H1 (cell line): ENCODE data around the gene HLA-E. TPM values are rescaled to one million over a fixed set of nuclear protein-coding genes. Genes with fewer than 3 reads are reported as not detected.

Source experiments
- CTCF ChIA-PET: fragments of 300-600 bp; sonication (Branson Sonifier 250); formaldehyde crosslinking; loops from one replicate; lab custom pipeline; 2021; ENCODE audit not compliant: partially characterized antibody; lab: Charles Lee
- POLR2A ChIA-PET: fragments of 300-600 bp; sonication (Branson Sonifier 250); formaldehyde crosslinking; loops from one replicate; lab custom pipeline; 2021; ENCODE audit warnings: inconsistent platforms; ENCODE audit not compliant: partially characterized antibody; lab: Charles Lee
- DNase-seq, 2 experiments: peaks; one replicate each; pipeline versions ENCODE4 v3.0.0 to v3.0.0-alpha.2; 2010 to 2022; ENCODE audit warnings: low spot score in 2 of 2, low read depth in 1 of 2, mixed read lengths in 1 of 2
- FAIRE-seq: peaks from 2 replicates; lab custom pipeline; 2011; peaks lifted over from hg19 to GRCh38; lab: Jason Lieb, UNC
- H2AFZ ChIP-seq: 2 replicates; pipeline ENCODE4 v1.8.1; 2012; ENCODE audit warnings: low read length, inconsistent platforms
- H2AK5ac ChIP-seq: 2 replicates; pipeline ENCODE4 v1.6.1; 2013; ENCODE audit warnings: low read depth, low read length
- H2BK120ac ChIP-seq: replicated peaks from 2 replicates; pipeline ENCODE3; 2013; ENCODE audit warnings: low read depth, low read length, inconsistent platforms
- H2BK12ac ChIP-seq: 2 replicates; pipeline ENCODE4 v1.6.1; 2013; ENCODE audit warnings: low read depth, low read length
- H2BK15ac ChIP-seq: 2 replicates; pipeline ENCODE4 v1.6.1; 2013; ENCODE audit warnings: low read length
- H2BK20ac ChIP-seq: 2 replicates; pipeline ENCODE4 v1.6.1; 2013; ENCODE audit warnings: low read length
- H2BK5ac ChIP-seq: 2 replicates; pipeline ENCODE4 v1.6.1; 2013; ENCODE audit warnings: low read depth, low read length
- H3K14ac ChIP-seq: 2 replicates; pipeline ENCODE4 v1.6.1; 2013; ENCODE audit warnings: inconsistent platforms; ENCODE audit not compliant: insufficient read length
- H3K18ac ChIP-seq: 2 replicates; pipeline ENCODE4 v1.6.1; 2013; ENCODE audit warnings: low read length; ENCODE audit errors: extremely low read depth
- H3K23ac ChIP-seq: 2 replicates; pipeline ENCODE4 v1.6.1; 2013; ENCODE audit warnings: inconsistent platforms; ENCODE audit not compliant: insufficient read length
- H3K23me2 ChIP-seq: 2 replicates; pipeline ENCODE4 v1.6.1; 2013; ENCODE audit warnings: low read depth, low read length
- H3K27ac ChIP-seq: 2 replicates; pipeline ENCODE4 v1.6.1; 2011; ENCODE audit warnings: low read depth, low read length, inconsistent platforms
- H3K27me3 ChIP-seq, 4 experiments: replicated peaks in 1 of 4; 1 replicate in 1 of 4; 2 replicates in 3 of 4; pipeline versions ENCODE4 v1.6.1 to v1.8.1; 2011 to 2013; ENCODE audit warnings: low read length in 3 of 4, mild to moderate bottlenecking in 3 of 4, inconsistent platforms in 2 of 4, mixed read lengths in 2 of 4, moderate library complexity in 1 of 4; ENCODE audit not compliant: control insufficient read depth in 3 of 4, insufficient read depth in 3 of 4; ENCODE audit errors: extremely low read depth in 1 of 4
- H3K36me3 ChIP-seq, 4 experiments: 2 replicates each; pipeline versions ENCODE4 v1.6.1 to v1.8.1; 2011 to 2013; ENCODE audit warnings: mild to moderate bottlenecking in 4 of 4, low read length in 3 of 4, moderate library complexity in 2 of 4, control low read depth in 1 of 4, inconsistent platforms in 1 of 4; ENCODE audit not compliant: insufficient read depth in 4 of 4, control insufficient read depth in 2 of 4
- H3K4ac ChIP-seq: replicated peaks from 2 replicates; pipeline ENCODE3; 2013; ENCODE audit warnings: low read length, low read depth, mixed read lengths, inconsistent platforms; ENCODE audit not compliant: insufficient read length
- H3K4me1 ChIP-seq, 4 experiments: replicated peaks in 1 of 4; 1 replicate in 1 of 4; 2 replicates in 3 of 4; pipeline versions ENCODE4 v1.6.1 to v1.8.1; 2011 to 2013; ENCODE audit warnings: low read length in 3 of 4, inconsistent platforms in 2 of 4, mixed read lengths in 1 of 4; ENCODE audit not compliant: insufficient read depth in 4 of 4, control insufficient read depth in 3 of 4
- H3K4me2 ChIP-seq, 2 experiments: 2 replicates each; pipeline versions ENCODE4 v1.6.1 to v1.8.1; 2011 to 2013; ENCODE audit warnings: low read depth in 2 of 2, low read length in 2 of 2, control low read depth in 1 of 2, inconsistent platforms in 1 of 2, mild to moderate bottlenecking in 1 of 2; ENCODE audit not compliant: insufficient read depth in 1 of 2
- H3K4me3 ChIP-seq, 4 experiments: fragments of 200-600, 300-600 bp in 1 of 4; sonication (generic), shearing (Covaris generic), sonication (Bioruptor Twin) in 1 of 4; 2 replicates each; pipeline versions ENCODE4 v1.5.1 to v1.8.1; 2011 to 2016; ENCODE audit warnings: low read length in 4 of 4, low read depth in 3 of 4, control low read depth in 2 of 4, inconsistent platforms in 2 of 4, mild to moderate bottlenecking in 2 of 4, mixed read lengths in 1 of 4, moderate library complexity in 1 of 4; ENCODE audit not compliant: insufficient read depth in 2 of 4; ENCODE audit errors: extremely low read depth in 1 of 4
- H3K56ac ChIP-seq: replicated peaks from 2 replicates; pipeline ENCODE3; 2013; ENCODE audit warnings: low read depth, mild to moderate bottlenecking, mixed read lengths, low read length, inconsistent platforms; ENCODE audit not compliant: insufficient read length
- H3K79me1 ChIP-seq: 2 replicates; pipeline ENCODE4 v1.6.1; 2013; ENCODE audit warnings: low read depth, low read length, control low read depth
- H3K79me2 ChIP-seq, 2 experiments: 2 replicates each; pipeline versions ENCODE4 v1.6.1 to v1.8.1; 2012 to 2013; ENCODE audit warnings: low read length in 2 of 2, mild to moderate bottlenecking in 2 of 2, inconsistent platforms in 1 of 2; ENCODE audit not compliant: insufficient read depth in 2 of 2, control insufficient read depth in 1 of 2
- H3K9ac ChIP-seq, 4 experiments: replicated peaks in 1 of 4; 1 replicate in 1 of 4; 2 replicates in 3 of 4; pipeline versions ENCODE4 v1.6.1 to v1.8.1; 2011 to 2013; ENCODE audit warnings: low read depth in 3 of 4, low read length in 3 of 4, control low read depth in 2 of 4, mild to moderate bottlenecking in 2 of 4, moderate library complexity in 2 of 4, inconsistent platforms in 1 of 4; ENCODE audit errors: extremely low read depth in 1 of 4
- H3K9me3 ChIP-seq, 2 experiments: 2 replicates each; pipeline versions ENCODE4 v1.6.1 to v1.8.1; 2012 to 2013; ENCODE audit warnings: mild to moderate bottlenecking in 2 of 2, moderate library complexity in 2 of 2, control low read depth in 1 of 2, inconsistent platforms in 1 of 2, low read depth in 1 of 2, low read length in 1 of 2, mixed read lengths in 1 of 2; ENCODE audit not compliant: insufficient read depth in 2 of 2
- H4K20me1 ChIP-seq, 2 experiments: replicated peaks in 1 of 2; 2 replicates each; pipeline versions ENCODE3 to v1.8.1; 2011 to 2013; ENCODE audit warnings: inconsistent platforms in 2 of 2, low read length in 2 of 2, mild to moderate bottlenecking in 1 of 2; ENCODE audit not compliant: insufficient read depth in 2 of 2, control insufficient read depth in 1 of 2
- H4K5ac ChIP-seq: 2 replicates; pipeline ENCODE4 v1.6.1; 2013; ENCODE audit warnings: low read length, low read depth, mixed read lengths, inconsistent platforms; ENCODE audit not compliant: insufficient read length
- H4K8ac ChIP-seq: 2 replicates; pipeline ENCODE4 v1.8.0; 2013; ENCODE audit warnings: mild to moderate bottlenecking, moderate library complexity, low read length, inconsistent platforms; ENCODE audit not compliant: insufficient read depth; ENCODE audit errors: extremely low read depth
- H4K91ac ChIP-seq: replicated peaks from 2 replicates; pipeline ENCODE3; 2013; ENCODE audit warnings: low read length, mixed read lengths, inconsistent platforms; ENCODE audit not compliant: insufficient read length
- BCL11A ChIP-seq, 2 experiments: IDR thresholded peaks; one replicate each; pipeline ENCODE4 v1.6.1; 2011; ENCODE audit warnings: low read depth in 2 of 2, low read length in 2 of 2, mild to moderate bottlenecking in 2 of 2
- JUND ChIP-seq: IDR thresholded peaks from 2 replicates; pipeline ENCODE4 v1.6.1; 2011; ENCODE audit warnings: mild to moderate bottlenecking, improper control_type of control experiment, low read length
- RAD21 ChIP-seq, 2 experiments: IDR thresholded peaks in 1 of 2; conservative IDR thresholded peaks in 1 of 2; 2 replicates each; pipeline ENCODE4 v1.6.1; 2011; ENCODE audit warnings: low read depth in 2 of 2, low read length in 2 of 2, improper control_type of control experiment in 1 of 2, inconsistent platforms in 1 of 2, mild to moderate bottlenecking in 1 of 2, moderate library complexity in 1 of 2
- SP4 ChIP-seq: IDR thresholded peaks from 2 replicates; pipeline ENCODE4 v1.6.1; 2012; ENCODE audit warnings: low read length, inconsistent platforms
- WGBS, 2 experiments: shearing (Covaris generic) in 1 of 2; methylation state at CpG; one replicate each; pipeline versions ENCODE4 v1.1.6 to v1.1.7; 2013 to 2015; ENCODE audit warnings: low lambda C conversion rate in 2 of 2, mixed read lengths in 2 of 2, inconsistent platforms in 1 of 2, low coverage in 1 of 2, missing lambda C conversion rate in 1 of 2; ENCODE audit not compliant: insufficient replicate concordance in 2 of 2, insufficient coverage in 1 of 2, insufficient read length in 1 of 2; ENCODE audit errors: extremely low coverage in 1 of 2, missing lambda C conversion rate in 1 of 2; 5-methylcytosine and 5-hydroxymethylcytosine counted together
- polyA plus RNA-seq, 7 experiments: library from polyadenylated mRNA; depleted of rRNA in 3 of 7; stranded (reverse) in 5 of 7; unstranded in 2 of 7; fragments of >200 nt in 5 of 7; fragments of 200-250 nt in 2 of 7; gene quantifications; 1 replicate in 5 of 7; 2 replicates in 1 of 7; 4 replicates in 1 of 7; pipeline versions ENCODE4 v1.2.1 to v1.2.3, GENCODE V29; 2011 to 2013; ENCODE audit warnings: missing spikeins in 2 of 7, mixed read lengths in 2 of 7
- total RNA-seq: library from RNA; stranded (reverse); fragmentation: NEBNext Ultra II Directional; extraction: Animal tissue kit (Norgen Biotek cat#: 25700); gene quantifications from 2 replicates; pipeline ENCODE4 v1.2.1, GENCODE V29; 2021
- TF ChIP-seq, protein P1 (sequence below): IDR thresholded peaks from 2 replicates; pipeline ENCODE4 v1.6.1; 2012; ENCODE audit warnings: low read length, inconsistent platforms

The HLA-E gene
- total and polyA plus RNA-seq, 2 of the 8 experiments (the other 6 are each of a cell fraction or from before 2014, with no cell fraction given) = 20.2 to 28.0 TPM

DNA sequence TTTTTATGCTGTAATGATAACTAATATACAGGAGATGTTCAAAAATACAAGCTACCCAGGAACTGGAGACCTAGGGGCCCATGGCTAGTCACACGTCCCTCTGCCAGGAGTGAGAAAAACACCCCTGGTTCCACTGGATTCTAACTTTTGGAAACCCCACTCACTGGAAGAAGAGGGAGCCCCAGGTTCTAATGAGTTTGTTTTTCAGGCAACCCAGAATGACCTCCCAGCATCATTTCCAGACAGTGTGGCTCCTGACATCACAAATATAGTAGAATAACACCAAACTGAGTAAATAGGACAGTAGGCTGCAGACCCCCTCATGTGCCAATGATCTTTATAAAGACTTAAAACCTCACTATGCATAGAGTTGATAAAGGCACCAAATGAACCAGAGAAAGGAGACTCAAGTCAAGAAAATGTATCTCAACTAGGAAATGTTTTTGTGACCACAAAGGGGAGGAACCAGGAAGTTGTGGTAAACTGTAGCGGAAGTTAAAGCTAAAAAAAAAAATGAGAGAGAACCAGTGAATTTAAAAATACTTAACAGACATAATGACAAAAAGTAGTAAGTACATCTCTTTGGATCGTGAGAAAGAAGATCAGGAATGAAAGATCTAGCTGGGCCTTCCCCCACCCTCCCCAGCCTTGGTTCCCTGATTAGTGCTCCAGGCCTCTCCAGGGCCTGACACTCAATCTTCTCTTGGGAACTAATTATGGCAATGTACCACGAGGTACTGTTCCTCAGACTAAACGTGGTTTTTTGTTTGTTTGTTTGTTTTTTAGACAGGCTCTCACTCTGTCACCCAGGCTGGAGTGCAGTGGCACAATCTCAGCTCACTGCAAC lies 19.8 kb downstream of the HLA-E start:
- POLR2A ChIA-PET = interaction anchor here (1.6 kb wide), 2 partner anchors 18 to 55 kb away, joined by 3 to 5 read pairs; no protein-coding TSS in a partner anchor
- H4K91ac ChIP-seq = no peak overlapping the region
- CTCF ChIA-PET = interaction anchor here (0.6 to 6.0 kb wide), 9 partner anchors 9 to 34 kb away, joined by 3 to 46 read pairs (median 4); no protein-coding TSS in a partner anchor
- no peak for TF ChIP-seq RAD21 (IDR thresholded peaks at IDR 0.05 in 1 of 2, conservative IDR thresholded peaks at IDR 0.05 in 1 of 2; ENCODE audit: low read depth in 2 of 2, low read length in 2 of 2)
- TF ChIP-seq JUND = no peak
- TF ChIP-seq, protein P1, sequence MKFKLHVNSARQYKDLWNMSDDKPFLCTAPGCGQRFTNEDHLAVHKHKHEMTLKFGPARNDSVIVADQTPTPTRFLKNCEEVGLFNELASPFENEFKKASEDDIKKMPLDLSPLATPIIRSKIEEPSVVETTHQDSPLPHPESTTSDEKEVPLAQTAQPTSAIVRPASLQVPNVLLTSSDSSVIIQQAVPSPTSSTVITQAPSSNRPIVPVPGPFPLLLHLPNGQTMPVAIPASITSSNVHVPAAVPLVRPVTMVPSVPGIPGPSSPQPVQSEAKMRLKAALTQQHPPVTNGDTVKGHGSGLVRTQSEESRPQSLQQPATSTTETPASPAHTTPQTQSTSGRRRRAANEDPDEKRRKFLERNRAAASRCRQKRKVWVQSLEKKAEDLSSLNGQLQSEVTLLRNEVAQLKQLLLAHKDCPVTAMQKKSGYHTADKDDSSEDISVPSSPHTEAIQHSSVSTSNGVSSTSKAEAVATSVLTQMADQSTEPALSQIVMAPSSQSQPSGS = no peak
- TF ChIP-seq BCL11A (IDR thresholded peaks at IDR 0.05; ENCODE audit: low read depth in 2 of 2, low read length in 2 of 2) = no peak
- TF ChIP-seq SP4 = no peak

More for the DNA sequence above, 19.8 kb downstream of the HLA-E start:
- no peak overlapping the region for H3K18ac ChIP-seq
- no peak overlapping the region for H4K5ac ChIP-seq
- H3K23me2 ChIP-seq = no peaks in the 10 kb centered on the region
- H2BK12ac ChIP-seq = no peak overlapping the region
- H2AFZ ChIP-seq = no peak overlapping the region
- no peak overlapping the region for H3K4me2 ChIP-seq
- H3K36me3 ChIP-seq = no peaks in the 10 kb centered on the region
- FAIRE-seq (no peak), DNase-seq (no peak)
- 0 out of 7 replicates have a peak, but pooled peaks cover 0 to 2% (median 0%) of the 10 kb centered on the region in 4 experiments for H3K4me1 ChIP-seq
- H2BK15ac ChIP-seq = no peak overlapping the region
- no peaks in the 10 kb centered on the region for H3K9me3 ChIP-seq
- H3K4me3 ChIP-seq = no peak overlapping the region
- no peak overlapping the region for H2BK120ac ChIP-seq
- no peak overlapping the region for H3K4ac ChIP-seq
- H3K14ac ChIP-seq = no peak overlapping the region
- H3K79me2 ChIP-seq = no peaks in the 10 kb centered on the region
- WGBS, 2 experiments = 66% methylated on average over 5 of the region's 5 CpGs; no CpG with 5 or more reads in 1 of the 2 experiments
- no peak overlapping the region for H2BK5ac ChIP-seq
- no peak overlapping the region for H3K27ac ChIP-seq
- H3K79me1 ChIP-seq = no peaks in the 10 kb centered on the region
- H4K20me1 ChIP-seq = no peaks in the 10 kb centered on the region
- H3K27me3 ChIP-seq = no peaks in the 10 kb centered on the region
- H4K8ac ChIP-seq = no peak overlapping the region
- H2AK5ac ChIP-seq = no peak overlapping the region
- H3K9ac ChIP-seq = no peak overlapping the region
- H2BK20ac ChIP-seq = no peak overlapping the region
- no peak overlapping the region for H3K56ac ChIP-seq
- no peak overlapping the region for H3K23ac ChIP-seq
